Ishikawa (cell line): ENCODE measurements around the gene MYO7B.

Source experiments
- CEBPB ChIP-seq: IDR thresholded peaks from 2 replicates; pipeline ENCODE4 v1.6.1; 2012
- CREB1 ChIP-seq: IDR thresholded peaks from 2 replicates; pipeline ENCODE4 v1.6.1; 2012; ENCODE audit warnings: low read depth
- EGR1 ChIP-seq: IDR thresholded peaks from 2 replicates; pipeline ENCODE4 v1.6.1; 2012
- EP300 ChIP-seq: IDR thresholded peaks from 2 replicates; pipeline ENCODE4 v1.6.1; 2012; ENCODE audit warnings: borderline replicate concordance
- FOXM1 ChIP-seq: IDR thresholded peaks from 2 replicates; pipeline ENCODE4 v1.6.1; 2012; ENCODE audit warnings: low read depth, borderline replicate concordance
- NFIC ChIP-seq: IDR thresholded peaks from 2 replicates; pipeline ENCODE4 v1.6.1; 2012
- RAD21 ChIP-seq: IDR thresholded peaks from 2 replicates; pipeline ENCODE4 v1.6.1; 2012; ENCODE audit warnings: low read depth
- TAF1 ChIP-seq: IDR thresholded peaks from 2 replicates; pipeline ENCODE4 v1.6.1; 2012; ENCODE audit warnings: low read depth, mild to moderate bottlenecking
- TCF12 ChIP-seq: IDR thresholded peaks from 2 replicates; pipeline ENCODE4 v1.6.1; 2012; ENCODE audit warnings: low read depth
- TEAD4 ChIP-seq: IDR thresholded peaks from 2 replicates; pipeline ENCODE4 v1.6.1; 2012
- USF1 ChIP-seq: IDR thresholded peaks from 2 replicates; pipeline ENCODE4 v1.6.1; 2012
- YY1 ChIP-seq: IDR thresholded peaks from 2 replicates; pipeline ENCODE4 v1.6.1; 2012; ENCODE audit warnings: low read depth
- ZBTB7A ChIP-seq: IDR thresholded peaks from 2 replicates; pipeline ENCODE4 v1.6.1; 2012; ENCODE audit warnings: low read depth
- TF ChIP-seq, protein P1 (sequence below): IDR thresholded peaks from 2 replicates; pipeline ENCODE4 v1.6.1; 2012
- TF ChIP-seq, protein P2 (sequence below): IDR thresholded peaks from 2 replicates; pipeline ENCODE4 v1.6.1; 2012; ENCODE audit warnings: low read depth, mild to moderate bottlenecking

The MYO7B gene

DNA sequence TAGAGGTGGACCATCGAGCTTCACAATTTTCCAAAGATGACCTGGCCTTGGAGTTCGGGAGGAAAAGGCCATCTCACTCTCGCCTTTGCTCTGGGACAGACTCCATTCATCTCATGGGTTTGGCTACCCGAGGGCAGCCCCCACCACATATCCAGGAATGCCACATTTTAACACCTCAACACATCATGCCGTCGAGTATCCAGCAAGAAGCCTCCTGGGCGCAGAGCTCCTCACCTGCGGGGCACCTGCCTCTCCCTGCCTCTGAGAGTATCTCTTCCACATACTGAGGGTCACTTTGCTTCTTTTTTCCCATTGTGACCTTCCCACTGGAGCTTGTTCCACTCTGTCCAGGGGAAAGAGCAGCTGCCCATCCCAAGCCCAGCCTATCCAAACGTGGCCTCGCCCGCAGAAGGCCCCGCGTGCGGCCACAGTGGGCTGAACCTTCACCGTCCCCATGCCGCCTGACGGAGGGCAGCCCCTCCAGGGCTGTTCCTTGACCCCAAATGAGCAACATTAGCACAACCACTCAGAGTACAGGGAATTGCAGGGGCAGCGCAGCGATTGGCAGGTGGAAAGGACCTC, 145.3 kb downstream of the MYO7B start:
- TF ChIP-seq TEAD4 (no peak), TCF12 (no peak), CREB1 (no peak), USF1 (no peak), FOXM1 (no peak), EGR1 (no peak), ZBTB7A (no peak), CEBPB (no peak), TAF1 (no peak), NFIC (no peak), EP300 (no peak), YY1 (no peak), RAD21 (no peak)
- TF ChIP-seq, protein P1, sequence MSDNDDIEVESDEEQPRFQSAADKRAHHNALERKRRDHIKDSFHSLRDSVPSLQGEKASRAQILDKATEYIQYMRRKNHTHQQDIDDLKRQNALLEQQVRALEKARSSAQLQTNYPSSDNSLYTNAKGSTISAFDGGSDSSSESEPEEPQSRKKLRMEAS: no peak
- TF ChIP-seq, protein P2, sequence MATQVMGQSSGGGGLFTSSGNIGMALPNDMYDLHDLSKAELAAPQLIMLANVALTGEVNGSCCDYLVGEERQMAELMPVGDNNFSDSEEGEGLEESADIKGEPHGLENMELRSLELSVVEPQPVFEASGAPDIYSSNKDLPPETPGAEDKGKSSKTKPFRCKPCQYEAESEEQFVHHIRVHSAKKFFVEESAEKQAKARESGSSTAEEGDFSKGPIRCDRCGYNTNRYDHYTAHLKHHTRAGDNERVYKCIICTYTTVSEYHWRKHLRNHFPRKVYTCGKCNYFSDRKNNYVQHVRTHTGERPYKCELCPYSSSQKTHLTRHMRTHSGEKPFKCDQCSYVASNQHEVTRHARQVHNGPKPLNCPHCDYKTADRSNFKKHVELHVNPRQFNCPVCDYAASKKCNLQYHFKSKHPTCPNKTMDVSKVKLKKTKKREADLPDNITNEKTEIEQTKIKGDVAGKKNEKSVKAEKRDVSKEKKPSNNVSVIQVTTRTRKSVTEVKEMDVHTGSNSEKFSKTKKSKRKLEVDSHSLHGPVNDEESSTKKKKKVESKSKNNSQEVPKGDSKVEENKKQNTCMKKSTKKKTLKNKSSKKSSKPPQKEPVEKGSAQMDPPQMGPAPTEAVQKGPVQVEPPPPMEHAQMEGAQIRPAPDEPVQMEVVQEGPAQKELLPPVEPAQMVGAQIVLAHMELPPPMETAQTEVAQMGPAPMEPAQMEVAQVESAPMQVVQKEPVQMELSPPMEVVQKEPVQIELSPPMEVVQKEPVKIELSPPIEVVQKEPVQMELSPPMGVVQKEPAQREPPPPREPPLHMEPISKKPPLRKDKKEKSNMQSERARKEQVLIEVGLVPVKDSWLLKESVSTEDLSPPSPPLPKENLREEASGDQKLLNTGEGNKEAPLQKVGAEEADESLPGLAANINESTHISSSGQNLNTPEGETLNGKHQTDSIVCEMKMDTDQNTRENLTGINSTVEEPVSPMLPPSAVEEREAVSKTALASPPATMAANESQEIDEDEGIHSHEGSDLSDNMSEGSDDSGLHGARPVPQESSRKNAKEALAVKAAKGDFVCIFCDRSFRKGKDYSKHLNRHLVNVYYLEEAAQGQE: no peak

- TF ChIP-seq CREB1: no peak
- no peak for TF ChIP-seq USF1
- TF ChIP-seq TAF1: no peak
- no peak for TF ChIP-seq NFIC
- TF ChIP-seq, protein P1: no peak
- TF ChIP-seq TCF12: no peak
Observed at GRCh38 chr2:127681288-127681804, 145.9 kb downstream of the MYO7B start.

GRCh38 chr2:127681976-127682857, 146.7 kb downstream of the MYO7B start:
- TF ChIP-seq TCF12: no peak
- no peak for TF ChIP-seq FOXM1
- no peak for TF ChIP-seq RAD21
- TF ChIP-seq NFIC: no peak
- TF ChIP-seq EP300: no peak
- TF ChIP-seq TEAD4: no peak
- TF ChIP-seq CREB1: no peak
- TF ChIP-seq YY1: no peak

DNA sequence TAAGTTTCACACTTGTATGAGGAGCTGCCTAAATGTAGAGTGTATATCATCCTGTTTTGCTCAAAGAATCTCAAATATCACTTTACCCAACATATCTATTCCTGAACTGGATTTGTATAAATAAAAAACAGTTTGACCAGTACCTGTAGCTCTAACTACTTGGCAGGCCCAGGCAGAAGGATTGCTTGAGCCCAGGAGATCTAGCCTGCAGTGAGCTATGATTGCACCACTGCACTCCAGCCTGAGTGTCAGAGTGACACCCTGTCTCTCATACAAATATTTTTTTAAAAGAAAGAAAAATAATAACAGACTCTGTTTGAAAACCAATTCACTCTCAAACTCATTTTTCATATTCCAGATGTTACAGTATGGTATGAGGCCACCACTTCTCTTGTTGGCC, 147.6 kb downstream of the MYO7B start:
- TF ChIP-seq TEAD4 (no peak), EGR1 (no peak), ZBTB7A (no peak), CREB1 (no peak), CEBPB (no peak), YY1 (no peak), NFIC (no peak), TCF12 (no peak), TAF1 (no peak), USF1 (no peak), EP300 (no peak)
- TF ChIP-seq, protein P2: no peak
- TF ChIP-seq, protein P1: no peak

- TF ChIP-seq, protein P1: no peak
- no peak for TF ChIP-seq CREB1
- no peak for TF ChIP-seq YY1
- TF ChIP-seq TCF12: no peak
- no peak for TF ChIP-seq NFIC
- TF ChIP-seq FOXM1: no peak
- TF ChIP-seq RAD21: no peak
- TF ChIP-seq TEAD4: no peak
- TF ChIP-seq, protein P2: no peak
- no peak for TF ChIP-seq EP300
Observed at GRCh38 chr2:127683757-127684156, 148.3 kb downstream of the MYO7B start.
